BLaER1 (cell line): ENCODE measurements around the gene NUP214.
"Not testable (repeated sequence)": the region's sequence is repeated elsewhere in the genome, so short reads cannot be mapped to it uniquely, and the experiment has no call there.

Experiments used
- H3K27ac ChIP-seq: shearing (Covaris generic); formaldehyde crosslinking; 2 replicates; pipeline ENCODE4 v1.8.1; 2022
- H3K27me3 ChIP-seq: shearing (Covaris generic); formaldehyde crosslinking; 2 replicates; pipeline ENCODE4 v1.8.1; 2022
- H3K36me3 ChIP-seq: shearing (Covaris generic); formaldehyde crosslinking; 2 replicates; pipeline ENCODE4 v1.8.1; 2022
- H3K4me1 ChIP-seq: shearing (Covaris generic); formaldehyde crosslinking; 2 replicates; pipeline ENCODE4 v1.8.1; 2022
- H3K4me2 ChIP-seq: shearing (Covaris generic); formaldehyde crosslinking; 2 replicates; pipeline ENCODE4 v1.8.1; 2022
- H3K4me3 ChIP-seq: shearing (Covaris generic); formaldehyde crosslinking; 2 replicates; pipeline ENCODE4 v1.8.1; 2022
- H3K9ac ChIP-seq: shearing (Covaris generic); formaldehyde crosslinking; 2 replicates; pipeline ENCODE4 v1.8.1; 2022
- H3K9me3 ChIP-seq: shearing (Covaris generic); formaldehyde crosslinking; 2 replicates; pipeline ENCODE4 v1.8.1; 2022
- H4K20me1 ChIP-seq: shearing (Covaris generic); formaldehyde crosslinking; 2 replicates; pipeline ENCODE4 v1.8.1; 2022
- Cebpa-rat ChIP-seq: shearing (Covaris generic); IDR thresholded peaks from 2 replicates; pipeline ENCODE4 v1.8.1; 2022

Gene NUP214

DNA sequence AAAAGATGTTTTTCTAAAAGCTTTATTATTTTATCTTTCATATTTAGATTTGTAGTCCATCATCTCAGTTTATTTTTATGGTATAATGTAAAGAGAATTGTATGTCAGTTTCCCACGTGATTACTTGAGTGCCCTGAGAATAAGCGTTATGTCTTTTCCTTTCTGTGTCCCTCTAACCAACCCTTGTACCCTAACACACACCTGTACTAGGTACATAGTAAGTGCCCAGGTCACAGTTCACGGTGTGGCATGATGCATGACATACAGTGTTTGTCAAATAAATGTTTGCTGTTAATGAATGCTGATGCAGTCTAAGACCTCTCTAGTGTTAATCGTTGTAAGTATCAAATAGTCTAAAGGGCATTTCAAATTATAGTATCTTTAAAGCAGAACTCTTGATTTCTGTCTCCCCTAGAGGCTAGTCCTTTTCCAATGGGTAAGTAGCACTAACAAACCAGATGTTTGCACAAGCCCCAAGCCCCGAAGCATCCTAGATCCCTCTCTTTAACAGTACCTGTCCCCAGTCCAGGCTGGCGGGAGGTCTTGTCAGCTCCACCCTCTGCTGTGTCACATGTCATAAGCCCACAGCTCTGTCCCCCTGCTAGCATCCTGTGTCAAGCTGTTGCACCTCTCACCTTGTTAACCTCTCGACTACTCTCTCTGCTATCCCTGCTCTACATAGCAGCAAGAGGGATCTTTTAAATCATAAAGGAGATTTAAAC lies 23.7 kb downstream of the NUP214 start:
- Histone ChIP-seq H4K20me1 (0 out of 2 replicates have a peak, but pooled peaks cover 3% of the 10 kb centered on the region), H3K27ac (peak overlapping the region; percentile 51), H3K4me1 (peaks cover 19% of the 10 kb centered on the region), H3K27me3 (no peaks in the 10 kb centered on the region), H3K9ac (peak overlapping the region; percentile 27; the same call in 1 of the 2 replicates), H3K4me3 (no peak overlapping the region), H3K4me2 (peak overlapping the region; percentile 55), H3K9me3 (no peaks in the 10 kb centered on the region), H3K36me3 (peaks cover 99% of the 10 kb centered on the region)
- TF ChIP-seq Cebpa-rat = no peak

DNA sequence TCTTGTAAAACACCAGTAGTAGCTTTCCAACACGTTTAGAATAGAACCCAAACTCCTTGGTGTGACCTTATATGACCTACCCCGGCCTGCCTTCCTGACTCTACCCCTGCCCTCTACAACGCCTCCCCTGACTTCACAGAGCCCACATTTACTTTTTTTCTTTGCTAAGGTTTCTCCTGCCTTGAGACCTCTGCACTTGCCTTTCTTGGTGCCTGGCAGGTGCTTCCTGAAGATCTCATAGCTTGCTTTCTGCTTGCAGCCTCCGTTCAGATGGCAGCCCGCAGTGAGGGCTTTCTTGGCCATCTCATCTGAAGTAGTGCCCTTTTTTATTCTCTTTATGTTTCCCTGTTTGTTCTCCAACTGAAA lies 24.3 kb downstream of the NUP214 start:
- peaks cover 19% of the 10 kb centered on the region for H3K4me1 ChIP-seq
- H3K4me2 ChIP-seq = peak overlapping the region; percentile 55
- H4K20me1 ChIP-seq = peaks cover 3% of the 10 kb centered on the region; the same call in 1 of the 2 replicates
- no peaks in the 10 kb centered on the region for H3K27me3 ChIP-seq
- peak overlapping the region; percentile 27; the same call in 1 of the 2 replicates for H3K9ac ChIP-seq
- peaks cover 99% of the 10 kb centered on the region for H3K36me3 ChIP-seq
- H3K27ac ChIP-seq = peak overlapping the region; percentile 51
- no peaks in the 10 kb centered on the region for H3K9me3 ChIP-seq
- TF ChIP-seq Cebpa-rat = no peak
- no peak overlapping the region for H3K4me3 ChIP-seq

DNA sequence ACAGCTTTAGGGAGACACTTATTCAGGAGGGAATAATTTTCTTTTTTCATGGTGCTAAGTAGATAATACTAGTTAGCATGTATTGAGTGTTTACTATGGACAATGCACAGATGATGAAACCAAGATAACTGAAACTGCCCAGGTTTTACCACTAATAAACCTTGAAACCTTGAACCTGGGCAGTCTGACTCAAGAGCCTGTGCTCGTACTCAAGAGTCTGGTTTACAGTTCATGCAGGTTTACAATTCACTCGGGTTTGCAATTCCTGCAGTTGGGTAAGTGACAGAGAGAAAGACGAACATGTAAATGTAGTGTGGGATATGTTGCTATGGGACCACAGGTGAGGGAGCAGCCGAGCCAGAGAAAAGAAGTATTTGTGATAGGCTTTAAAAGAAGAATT lies 28.2 kb downstream of the NUP214 start:
- H3K27ac ChIP-seq = no peak overlapping the region
- H3K4me2 ChIP-seq = no peak overlapping the region
- peaks cover 99% of the 10 kb centered on the region for H3K36me3 ChIP-seq
- no peaks in the 10 kb centered on the region for H3K27me3 ChIP-seq
- peaks cover 13% of the 10 kb centered on the region; the same call in 1 of the 2 replicates for H4K20me1 ChIP-seq
- H3K4me3 ChIP-seq = no peak overlapping the region
- no peak overlapping the region for H3K9ac ChIP-seq
- H3K9me3 ChIP-seq = no peaks in the 10 kb centered on the region
- TF ChIP-seq Cebpa-rat = no peak
- H3K4me1 ChIP-seq = peaks cover 19% of the 10 kb centered on the region

DNA sequence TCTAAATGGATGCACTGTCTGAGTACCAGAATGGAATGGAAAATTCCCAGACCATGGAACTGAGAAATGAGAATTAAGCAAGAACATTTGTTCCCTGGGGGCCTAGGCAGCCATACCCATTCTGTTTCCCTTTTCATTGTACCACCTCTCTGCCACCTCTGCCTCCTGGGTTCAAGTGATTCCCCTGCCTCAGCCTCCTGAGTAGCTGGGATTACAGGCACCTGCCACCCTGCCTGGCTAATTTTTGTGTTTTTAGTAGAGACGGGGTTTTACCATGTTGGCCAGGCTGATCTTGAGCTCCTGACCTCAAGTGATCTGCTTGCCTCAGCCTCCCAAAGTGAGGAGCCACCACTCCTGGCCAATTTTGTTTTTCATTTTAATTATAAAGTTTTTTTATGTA lies 33.3 kb downstream of the NUP214 start:
- not testable (repeated sequence) for H3K9me3 ChIP-seq, H3K4me3 ChIP-seq, H3K4me2 ChIP-seq, H3K27ac ChIP-seq, H3K4me1 ChIP-seq, H3K27me3 ChIP-seq
- H3K36me3 ChIP-seq = peaks cover 97% of the 10 kb centered on the region
- peak overlapping the region; percentile 19; the same call in 1 of the 2 replicates for H3K9ac ChIP-seq
- H4K20me1 ChIP-seq = peaks cover 13% of the 10 kb centered on the region; the same call in 1 of the 2 replicates

DNA sequence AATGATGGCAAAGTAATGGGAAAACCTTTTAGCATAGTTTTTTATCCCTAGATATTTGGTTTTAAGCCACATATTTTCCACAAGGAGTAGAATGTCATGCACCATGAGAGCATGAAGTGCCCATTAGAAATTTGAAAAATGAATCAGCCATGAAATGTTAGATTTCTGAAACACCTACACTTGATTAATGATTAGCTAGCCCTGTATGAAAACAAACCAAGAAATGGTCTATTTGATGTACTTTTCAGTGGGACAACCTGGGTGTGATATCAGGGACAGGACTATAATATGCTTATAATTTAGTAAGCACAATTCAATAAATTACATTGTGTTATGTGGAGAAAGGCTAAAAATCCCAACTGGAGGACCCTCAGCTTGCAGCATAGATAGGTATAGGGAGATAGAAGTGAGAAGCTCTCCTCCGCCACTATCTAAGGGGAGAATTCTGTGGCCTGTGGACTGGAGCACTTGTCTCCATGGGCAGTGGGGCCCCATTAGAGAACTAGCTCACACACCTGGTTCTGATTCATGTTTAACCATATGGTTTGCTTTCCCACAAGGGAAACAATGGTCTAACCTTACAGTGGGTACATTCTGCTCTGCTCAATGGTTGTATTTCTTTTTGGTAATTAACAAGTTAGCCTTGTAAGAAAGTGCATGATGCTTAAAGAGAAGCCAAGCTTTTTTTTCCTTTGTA lies 35.2 kb downstream of the NUP214 start:
- Histone ChIP-seq H3K36me3 (peaks cover 95% of the 10 kb centered on the region), H3K27ac (no peak overlapping the region), H3K4me1 (no peaks in the 10 kb centered on the region), H3K9ac (no peak overlapping the region), H4K20me1 (peaks cover 3% of the 10 kb centered on the region; the same call in 1 of the 2 replicates), H3K4me3 (no peak overlapping the region), H3K27me3 (no peaks in the 10 kb centered on the region), H3K9me3 (no peaks in the 10 kb centered on the region), H3K4me2 (no peak overlapping the region)
- no peak for TF ChIP-seq Cebpa-rat

DNA sequence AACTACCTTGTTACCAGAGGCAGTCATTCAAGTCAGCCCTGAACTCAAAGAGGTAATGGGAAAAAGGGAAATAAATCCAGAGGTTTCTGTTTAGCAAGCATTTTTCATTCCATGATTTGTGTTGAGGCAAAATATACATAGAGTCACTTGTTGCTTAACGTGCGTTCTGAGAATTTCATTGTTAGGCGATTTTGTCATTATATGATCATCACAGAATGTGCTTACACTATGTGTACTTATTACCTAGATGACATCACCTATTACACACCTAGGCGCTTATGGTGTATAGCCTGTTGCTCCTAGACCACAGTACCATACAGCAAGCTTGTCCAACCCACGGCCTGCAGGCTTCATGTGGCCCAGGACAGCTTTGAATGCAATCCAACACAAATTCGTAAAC lies 36.2 kb downstream of the NUP214 start:
- Histone ChIP-seq H4K20me1 (peaks cover 12% of the 10 kb centered on the region; the same call in 1 of the 2 replicates), H3K27ac (no peak overlapping the region), H3K4me3 (no peak overlapping the region), H3K4me1 (no peaks in the 10 kb centered on the region), H3K4me2 (no peak overlapping the region), H3K9me3 (no peaks in the 10 kb centered on the region), H3K9ac (no peak overlapping the region), H3K27me3 (no peaks in the 10 kb centered on the region), H3K36me3 (peaks cover 94% of the 10 kb centered on the region)
- TF ChIP-seq Cebpa-rat = no peak

DNA sequence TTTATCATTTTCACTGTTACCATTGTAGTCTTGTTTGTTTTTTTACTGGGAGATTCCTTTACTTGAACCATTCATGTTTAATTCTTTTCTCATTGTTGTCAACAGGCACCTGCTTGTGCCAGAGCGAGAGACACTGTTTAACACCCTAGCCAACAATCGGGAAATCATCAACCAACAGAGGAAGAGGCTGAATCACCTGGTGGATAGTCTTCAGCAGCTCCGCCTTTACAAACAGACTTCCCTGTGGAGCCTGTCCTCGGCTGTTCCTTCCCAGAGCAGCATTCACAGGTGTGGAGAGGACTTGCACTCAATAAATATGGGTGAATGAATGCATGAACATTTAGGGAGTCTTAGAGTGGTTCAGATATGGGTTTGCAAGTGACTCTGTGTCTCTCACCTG lies 37.5 kb downstream of the NUP214 start:
- no peaks in the 10 kb centered on the region for H3K27me3 ChIP-seq
- no peak overlapping the region for H3K4me2 ChIP-seq
- TF ChIP-seq Cebpa-rat = no peak
- peaks cover 25% of the 10 kb centered on the region for H4K20me1 ChIP-seq
- no peaks in the 10 kb centered on the region for H3K4me1 ChIP-seq
- peaks cover 94% of the 10 kb centered on the region for H3K36me3 ChIP-seq
- H3K9me3 ChIP-seq = no peaks in the 10 kb centered on the region
- no peak overlapping the region for H3K9ac ChIP-seq
- H3K4me3 ChIP-seq = no peak overlapping the region
- H3K27ac ChIP-seq = no peak overlapping the region

DNA sequence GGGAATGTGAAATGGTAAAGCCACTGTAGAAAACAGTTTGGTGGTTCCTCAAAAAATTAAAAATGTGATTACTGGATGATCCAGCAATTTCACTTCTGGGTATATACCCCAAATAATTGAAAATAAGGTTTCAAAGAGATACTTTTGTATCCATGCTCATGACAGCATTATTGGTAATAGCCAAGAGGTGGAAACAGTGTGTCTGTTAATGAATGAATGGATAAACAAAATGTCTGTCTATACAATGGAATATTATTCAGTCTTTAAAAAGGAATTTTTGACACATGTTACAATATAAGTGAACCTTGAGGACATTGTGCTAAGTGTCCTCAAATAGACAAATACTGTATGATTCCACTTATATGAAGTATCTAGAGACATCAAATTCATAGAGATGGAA lies 40.1 kb downstream of the NUP214 start:
- Histone ChIP-seq H3K9ac (no peak overlapping the region), H3K27ac (no peak overlapping the region), H4K20me1 (peaks cover 43% of the 10 kb centered on the region), H3K4me2 (no peak overlapping the region), H3K4me1 (no peaks in the 10 kb centered on the region), H3K36me3 (peaks cover 94% of the 10 kb centered on the region), H3K4me3 (no peak overlapping the region), H3K27me3 (no peaks in the 10 kb centered on the region), H3K9me3 (no peaks in the 10 kb centered on the region)
- no peak for TF ChIP-seq Cebpa-rat

DNA sequence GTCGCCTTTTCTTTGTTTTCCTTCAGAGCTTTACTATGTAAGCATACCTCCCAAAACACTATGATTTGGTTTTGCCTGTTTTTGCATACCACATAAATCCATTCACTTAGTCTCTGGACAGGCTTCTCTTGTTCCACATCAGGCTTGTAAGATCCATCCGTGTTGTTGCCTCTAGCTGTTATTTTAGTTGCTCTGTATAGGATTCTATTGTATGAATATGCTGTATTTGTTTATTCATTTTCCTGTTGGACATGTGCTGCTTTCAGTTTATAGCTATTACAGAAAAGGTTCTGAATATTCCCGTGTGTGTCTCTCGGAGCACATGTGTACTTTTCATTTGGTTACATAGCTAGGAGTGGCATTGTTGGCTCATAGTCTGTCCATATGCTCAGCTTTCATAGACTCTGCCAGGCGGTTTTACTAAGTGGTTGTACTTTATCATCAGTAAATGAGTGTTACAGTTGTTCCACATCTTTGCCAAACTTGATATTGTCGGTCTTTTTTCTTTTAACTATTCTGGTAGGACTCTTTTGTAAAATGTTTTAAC lies 41.8 kb downstream of the NUP214 start:
- Histone ChIP-seq H3K27me3 (no peaks in the 10 kb centered on the region), H3K4me1 (no peaks in the 10 kb centered on the region), H3K9me3 (no peaks in the 10 kb centered on the region), H4K20me1 (peaks cover 43% of the 10 kb centered on the region), H3K27ac (no peak overlapping the region), H3K4me2 (no peak overlapping the region), H3K36me3 (peaks cover 89% of the 10 kb centered on the region), H3K9ac (no peak overlapping the region), H3K4me3 (no peak overlapping the region)
- TF ChIP-seq Cebpa-rat = no peak

DNA sequence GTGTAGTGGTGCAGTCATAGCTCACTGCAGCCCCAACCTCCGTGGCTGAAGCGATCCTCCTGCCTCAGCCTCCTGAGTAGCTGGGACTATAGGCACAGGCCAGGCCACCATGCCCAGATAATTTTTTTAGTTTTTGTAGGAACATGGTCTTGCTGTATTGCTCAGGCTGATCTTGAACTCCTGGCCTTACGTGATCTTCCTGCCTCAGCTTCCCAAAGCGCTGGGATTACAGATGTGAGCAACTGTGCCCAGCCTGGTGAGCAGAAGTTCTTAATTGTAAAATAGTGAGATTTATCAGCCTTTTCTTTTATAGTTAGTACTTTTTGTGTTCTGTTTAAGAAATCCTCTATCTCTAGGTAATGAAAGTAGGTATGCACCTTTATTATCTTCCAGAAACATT lies 42.5 kb downstream of the NUP214 start:
- Histone ChIP-seq H3K4me1 (no peaks in the 10 kb centered on the region), H3K9me3 (no peaks in the 10 kb centered on the region), H4K20me1 (peaks cover 43% of the 10 kb centered on the region), H3K9ac (no peak overlapping the region), H3K36me3 (peaks cover 88% of the 10 kb centered on the region), H3K27me3 (no peaks in the 10 kb centered on the region), H3K27ac (no peak overlapping the region), H3K4me3 (no peak overlapping the region), H3K4me2 (no peak overlapping the region)
- no peak for TF ChIP-seq Cebpa-rat
